ENCODE measurements around the gene ECE2.

ECE2 gene

DNA sequence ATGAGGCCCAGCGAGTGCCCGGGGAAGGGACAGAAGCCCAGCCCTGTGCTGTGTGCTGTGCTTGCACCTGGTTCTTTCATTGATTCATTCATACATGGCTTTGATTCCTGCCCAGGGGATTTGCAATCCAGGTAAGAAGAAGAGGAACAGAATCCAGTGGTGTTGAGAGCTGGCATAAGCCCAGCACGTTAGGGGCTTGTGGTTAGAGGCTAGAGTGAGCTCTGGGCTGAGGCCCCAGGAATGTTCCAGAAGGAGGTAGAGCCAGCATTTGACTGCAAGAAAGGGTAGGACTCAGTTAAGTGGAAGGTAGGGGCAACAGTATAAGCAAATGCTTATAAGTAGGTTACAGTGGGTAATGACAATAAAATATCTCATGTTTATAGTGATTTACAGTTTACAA, 44.2 kb upstream of the ECE2 start:
- Histone ChIP-seq H3K4me3 (ENCODE audit: low read depth, low read length, poor library complexity, severe bottlenecking) (no peak overlapping the region), H3K9me3 (ENCODE audit: low read length) (no peaks in the 10 kb centered on the region), H3K4me1 (ENCODE audit: insufficient read depth, low read length, severe bottlenecking) (peaks cover 14% of the 10 kb centered on the region), H3K27me3 (ENCODE audit: insufficient read depth, low read length) (peaks cover 14% of the 10 kb centered on the region), H3K27ac (ENCODE audit: low read depth, low read length, poor library complexity, severe bottlenecking) (no peak overlapping the region), H3K36me3 (ENCODE audit: insufficient read depth, low read length) (no peaks in the 10 kb centered on the region), H3K9ac (ENCODE audit: low read length) (no peak overlapping the region), H4K20me1 (ENCODE audit: insufficient read depth, low read length) (no peaks in the 10 kb centered on the region), H3K9me2 (ENCODE audit: low read depth, low read length) (no peaks in the 10 kb centered on the region), H3K4me2 (ENCODE audit: low read length) (no peak overlapping the region), H3F3A (ENCODE audit: insufficient read depth, low read length) (no peaks in the 10 kb centered on the region), H2AFZ (ENCODE audit: low read length) (no peak overlapping the region), H3K79me2 (ENCODE audit: insufficient read depth, low read length) (no peaks in the 10 kb centered on the region)
- TF ChIP-seq, protein P1, sequence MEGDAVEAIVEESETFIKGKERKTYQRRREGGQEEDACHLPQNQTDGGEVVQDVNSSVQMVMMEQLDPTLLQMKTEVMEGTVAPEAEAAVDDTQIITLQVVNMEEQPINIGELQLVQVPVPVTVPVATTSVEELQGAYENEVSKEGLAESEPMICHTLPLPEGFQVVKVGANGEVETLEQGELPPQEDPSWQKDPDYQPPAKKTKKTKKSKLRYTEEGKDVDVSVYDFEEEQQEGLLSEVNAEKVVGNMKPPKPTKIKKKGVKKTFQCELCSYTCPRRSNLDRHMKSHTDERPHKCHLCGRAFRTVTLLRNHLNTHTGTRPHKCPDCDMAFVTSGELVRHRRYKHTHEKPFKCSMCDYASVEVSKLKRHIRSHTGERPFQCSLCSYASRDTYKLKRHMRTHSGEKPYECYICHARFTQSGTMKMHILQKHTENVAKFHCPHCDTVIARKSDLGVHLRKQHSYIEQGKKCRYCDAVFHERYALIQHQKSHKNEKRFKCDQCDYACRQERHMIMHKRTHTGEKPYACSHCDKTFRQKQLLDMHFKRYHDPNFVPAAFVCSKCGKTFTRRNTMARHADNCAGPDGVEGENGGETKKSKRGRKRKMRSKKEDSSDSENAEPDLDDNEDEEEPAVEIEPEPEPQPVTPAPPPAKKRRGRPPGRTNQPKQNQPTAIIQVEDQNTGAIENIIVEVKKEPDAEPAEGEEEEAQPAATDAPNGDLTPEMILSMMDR (IDR thresholded peaks at IDR 0.05; ENCODE audit: low read length) = no peak
- no peak for TF ChIP-seq EZH2 (IDR thresholded peaks at IDR 0.05; ENCODE audit: borderline replicate concordance, low read length)

DNA sequence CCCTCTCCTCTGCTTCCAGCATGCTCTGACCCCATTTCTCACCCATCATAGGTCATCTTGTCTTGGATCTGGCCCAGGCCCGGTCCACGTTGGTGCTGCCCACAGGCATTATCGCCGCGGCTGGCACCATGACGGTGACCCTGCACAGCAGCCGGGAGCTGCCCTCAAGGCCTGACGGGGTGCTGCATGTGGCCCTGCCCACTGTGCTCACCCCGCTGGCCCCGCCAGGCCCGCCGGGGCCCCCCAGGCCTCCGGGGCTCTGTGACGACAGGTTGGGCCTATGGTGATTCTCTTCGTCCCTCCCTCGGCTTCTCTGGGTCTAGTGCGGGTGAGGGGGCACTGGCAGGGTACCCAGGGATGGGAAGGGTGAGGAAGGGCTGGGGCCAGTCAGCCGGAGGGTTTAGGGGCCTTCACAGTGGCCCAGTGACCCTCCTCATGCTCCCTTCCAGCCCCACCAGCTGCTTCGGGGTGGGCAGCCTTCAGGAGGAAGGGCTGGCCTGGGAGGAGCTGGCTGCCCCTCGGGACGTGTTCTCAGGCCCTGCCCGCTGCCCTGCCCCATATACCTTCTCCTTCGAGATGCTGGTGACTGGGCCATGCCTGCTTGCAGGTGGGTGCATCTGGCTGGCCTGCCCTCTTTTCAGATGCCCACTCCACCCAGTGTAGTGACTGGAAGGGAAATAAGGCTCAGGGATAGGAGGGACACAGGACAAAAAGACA, 42.5 kb upstream of the ECE2 start:
- H4K20me1 ChIP-seq (ENCODE audit: insufficient read depth, low read length) = no peaks in the 10 kb centered on the region
- no peak overlapping the region for H2AFZ ChIP-seq (ENCODE audit: low read length)
- H3K9me2 ChIP-seq (ENCODE audit: low read depth, low read length) = no peaks in the 10 kb centered on the region
- no peak overlapping the region for H3K4me3 ChIP-seq (ENCODE audit: low read depth, low read length, poor library complexity, severe bottlenecking)
- no peak overlapping the region for H3K27ac ChIP-seq (ENCODE audit: low read depth, low read length, poor library complexity, severe bottlenecking)
- H3K9ac ChIP-seq (ENCODE audit: low read length) = no peak overlapping the region
- no peaks in the 10 kb centered on the region for H3F3A ChIP-seq (ENCODE audit: insufficient read depth, low read length)
- H3K4me1 ChIP-seq (ENCODE audit: insufficient read depth, low read length, severe bottlenecking) = peaks cover 14% of the 10 kb centered on the region
- H3K79me2 ChIP-seq (ENCODE audit: insufficient read depth, low read length) = no peaks in the 10 kb centered on the region
- H3K36me3 ChIP-seq (ENCODE audit: insufficient read depth, low read length) = no peaks in the 10 kb centered on the region
- H3K27me3 ChIP-seq (ENCODE audit: insufficient read depth, low read length) = peaks cover 9% of the 10 kb centered on the region
- H3K9me3 ChIP-seq (ENCODE audit: low read length) = no peaks in the 10 kb centered on the region
- no peak overlapping the region for H3K4me2 ChIP-seq (ENCODE audit: low read length)
- TF ChIP-seq, protein P1 (IDR thresholded peaks at IDR 0.05; ENCODE audit: low read length) = no peak
- TF ChIP-seq EZH2 (IDR thresholded peaks at IDR 0.05; ENCODE audit: borderline replicate concordance, low read length) = no peak

DNA sequence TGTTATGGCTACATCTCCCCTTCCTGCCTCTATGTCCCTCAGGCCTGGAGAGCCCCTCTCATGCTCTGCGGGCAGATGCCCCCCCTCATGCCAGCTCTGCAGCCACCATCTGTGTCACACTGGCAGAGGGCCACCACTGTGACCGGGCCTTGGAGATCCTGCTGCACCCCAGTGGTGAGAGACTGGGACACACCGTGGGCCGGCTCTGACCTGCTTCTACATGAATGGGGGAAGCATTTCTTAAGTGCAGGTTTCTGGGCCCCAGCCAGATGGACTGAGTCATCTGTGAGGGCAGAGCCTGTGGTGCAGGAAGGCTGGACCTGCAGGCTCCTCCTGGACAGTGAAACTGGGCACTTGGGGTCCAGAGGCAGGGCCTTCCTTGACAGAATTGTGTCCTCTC, 41.6 kb upstream of the ECE2 start:
- no peak overlapping the region for H3K4me2 ChIP-seq (ENCODE audit: low read length)
- H3K27ac ChIP-seq (ENCODE audit: low read depth, low read length, poor library complexity, severe bottlenecking) = no peak overlapping the region
- no peaks in the 10 kb centered on the region for H3K9me2 ChIP-seq (ENCODE audit: low read depth, low read length)
- TF ChIP-seq, protein P1 (IDR thresholded peaks at IDR 0.05; ENCODE audit: low read length) = no peak
- no peak for TF ChIP-seq EZH2 (IDR thresholded peaks at IDR 0.05; ENCODE audit: borderline replicate concordance, low read length)
- H3K4me1 ChIP-seq (ENCODE audit: insufficient read depth, low read length, severe bottlenecking) = peaks cover 9% of the 10 kb centered on the region
- H3K36me3 ChIP-seq (ENCODE audit: insufficient read depth, low read length) = no peaks in the 10 kb centered on the region
- H3K4me3 ChIP-seq (ENCODE audit: low read depth, low read length, poor library complexity, severe bottlenecking) = no peak overlapping the region
- H4K20me1 ChIP-seq (ENCODE audit: insufficient read depth, low read length) = no peaks in the 10 kb centered on the region
- H3K9ac ChIP-seq (ENCODE audit: low read length) = no peak overlapping the region
- H3K9me3 ChIP-seq (ENCODE audit: low read length) = no peaks in the 10 kb centered on the region
- no peak overlapping the region for H2AFZ ChIP-seq (ENCODE audit: low read length)
- H3F3A ChIP-seq (ENCODE audit: insufficient read depth, low read length) = no peaks in the 10 kb centered on the region
- no peaks in the 10 kb centered on the region for H3K79me2 ChIP-seq (ENCODE audit: insufficient read depth, low read length)
- peaks cover 9% of the 10 kb centered on the region for H3K27me3 ChIP-seq (ENCODE audit: insufficient read depth, low read length)

Measured in OCI-LY1 (cell line).